PC-3 (cell line): Measurements from ENCODE around the gene WDFY3.

Experiments used
- EZH2 ChIP-seq: fragments of 300-600 bp; sonication (generic); IDR thresholded peaks from one replicate; pipeline ENCODE4 v1.6.1; 2017; ENCODE audit warnings: antibody characterized with exemption, mild to moderate bottlenecking, low read length; ENCODE audit not compliant: unreplicated experiment
- EZH2phosphoT487 ChIP-seq: fragments of 300-600 bp; sonication (generic); IDR thresholded peaks from 2 replicates; pipeline ENCODE4 v1.6.1; 2018; ENCODE audit warnings: mild to moderate bottlenecking, antibody characterized with exemption, low read length, borderline replicate concordance
- TF ChIP-seq, protein P1 (sequence below): fragments of 300-600 bp; sonication (generic); conservative IDR thresholded peaks from 2 replicates; pipeline ENCODE4 v1.5.1; 2017; ENCODE audit warnings: antibody characterized with exemption, low read depth, mild to moderate bottlenecking, low read length

DNA sequence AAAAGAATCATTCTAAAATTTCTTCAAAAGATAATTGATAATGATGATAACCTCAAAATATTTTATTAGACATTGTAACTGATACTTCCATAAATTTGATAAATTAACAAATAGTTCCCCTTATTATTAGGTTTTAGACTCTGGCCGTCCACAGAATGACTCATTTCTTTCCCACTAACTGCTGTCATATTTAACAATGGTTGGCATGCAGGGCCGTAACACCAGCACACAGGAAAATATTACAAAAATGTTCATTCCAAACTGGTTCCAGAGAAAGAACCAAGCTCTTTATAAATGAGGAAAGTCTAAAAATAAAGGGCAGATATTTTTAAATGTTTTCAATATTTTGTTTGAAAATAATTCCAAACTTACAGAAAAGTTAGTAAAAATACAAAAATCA, 28.2 kb downstream of the WDFY3 start:
- TF ChIP-seq, protein P1, sequence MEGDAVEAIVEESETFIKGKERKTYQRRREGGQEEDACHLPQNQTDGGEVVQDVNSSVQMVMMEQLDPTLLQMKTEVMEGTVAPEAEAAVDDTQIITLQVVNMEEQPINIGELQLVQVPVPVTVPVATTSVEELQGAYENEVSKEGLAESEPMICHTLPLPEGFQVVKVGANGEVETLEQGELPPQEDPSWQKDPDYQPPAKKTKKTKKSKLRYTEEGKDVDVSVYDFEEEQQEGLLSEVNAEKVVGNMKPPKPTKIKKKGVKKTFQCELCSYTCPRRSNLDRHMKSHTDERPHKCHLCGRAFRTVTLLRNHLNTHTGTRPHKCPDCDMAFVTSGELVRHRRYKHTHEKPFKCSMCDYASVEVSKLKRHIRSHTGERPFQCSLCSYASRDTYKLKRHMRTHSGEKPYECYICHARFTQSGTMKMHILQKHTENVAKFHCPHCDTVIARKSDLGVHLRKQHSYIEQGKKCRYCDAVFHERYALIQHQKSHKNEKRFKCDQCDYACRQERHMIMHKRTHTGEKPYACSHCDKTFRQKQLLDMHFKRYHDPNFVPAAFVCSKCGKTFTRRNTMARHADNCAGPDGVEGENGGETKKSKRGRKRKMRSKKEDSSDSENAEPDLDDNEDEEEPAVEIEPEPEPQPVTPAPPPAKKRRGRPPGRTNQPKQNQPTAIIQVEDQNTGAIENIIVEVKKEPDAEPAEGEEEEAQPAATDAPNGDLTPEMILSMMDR: no peak
- TF ChIP-seq EZH2: no peak
- TF ChIP-seq EZH2phosphoT487: no peak
